CD4-positive, alpha-beta memory T cell (primary cell): Measurements from ENCODE around the gene CHST7. TPM values are rescaled to one million over a fixed set of nuclear protein-coding genes. Genes with fewer than 3 reads are reported as not detected.

Source experiments
- CTCF ChIA-PET: fragments of 350-600 bp; sonication (Branson Sonifier 250); formaldehyde crosslinking; loops from one replicate; lab custom pipeline; 2021; ENCODE audit warnings: inconsistent platforms; ENCODE audit not compliant: partially characterized antibody; lab: Charles Lee
- POLR2A ChIA-PET: fragments of 350-600 bp; sonication (Branson Sonifier 250); formaldehyde crosslinking; loops from one replicate; lab custom pipeline; 2021; ENCODE audit not compliant: partially characterized antibody; lab: Charles Lee
- DNase-seq, 5 donors: peaks; one replicate each; pipeline versions ENCODE4 v3.0.0 to v3.0.0-alpha.2; 2020 to 2022; ENCODE audit warnings: mixed read lengths in 1 of 5
- H3K27ac ChIP-seq: one replicate; pipeline ENCODE4 v1.7.0; 2013; ENCODE audit warnings: low read depth, low read length
- H3K27me3 ChIP-seq: 2 replicates; pipeline ENCODE4 v1.7.0; 2013; ENCODE audit warnings: mild to moderate bottlenecking, low read length, moderate library complexity; ENCODE audit not compliant: insufficient read depth
- H3K36me3 ChIP-seq: 2 replicates; pipeline ENCODE4 v1.7.0; 2013; ENCODE audit warnings: mild to moderate bottlenecking, low read length, moderate library complexity; ENCODE audit not compliant: insufficient read depth
- H3K4me1 ChIP-seq: 2 replicates; pipeline ENCODE4 v1.7.0; 2013; ENCODE audit warnings: mild to moderate bottlenecking, low read length, moderate library complexity; ENCODE audit not compliant: insufficient read depth
- H3K4me3 ChIP-seq, 2 donors: one replicate each; pipeline ENCODE4 v1.7.0; 2013; ENCODE audit warnings: low read length in 2 of 2, mild to moderate bottlenecking in 1 of 2
- H3K9me3 ChIP-seq, 2 donors: one replicate each; pipeline ENCODE4 v1.7.0; 2013; ENCODE audit warnings: low read length in 2 of 2, control low read depth in 1 of 2; ENCODE audit not compliant: control insufficient read depth in 1 of 2
- H3K27ac Mint-ChIP-seq, 7 donors: one replicate each; pipeline ENCODE4 v1.8.0; 2020 to 2021; ENCODE audit warnings: mixed read lengths in 7 of 7, mild to moderate bottlenecking in 6 of 7, inconsistent platforms in 3 of 7, moderate library complexity in 3 of 7
- H3K27me3 Mint-ChIP-seq, 2 donors: one replicate each; pipeline ENCODE4 v1.8.0; 2020 to 2021; ENCODE audit warnings: mixed read lengths in 2 of 2
- H3K36me3 Mint-ChIP-seq, 2 donors: one replicate each; pipeline ENCODE4 v1.8.0; 2020 to 2021; ENCODE audit warnings: mixed read lengths in 2 of 2, inconsistent platforms in 1 of 2, mild to moderate bottlenecking in 1 of 2
- H3K4me1 Mint-ChIP-seq, 4 donors: one replicate each; pipeline ENCODE4 v1.8.0; 2020 to 2021; ENCODE audit warnings: mixed read lengths in 4 of 4, mild to moderate bottlenecking in 1 of 4
- H3K4me3 Mint-ChIP-seq, 8 donors: one replicate each; pipeline ENCODE4 v1.8.0; 2020 to 2021; ENCODE audit warnings: mixed read lengths in 8 of 8, mild to moderate bottlenecking in 7 of 8, moderate library complexity in 6 of 8, inconsistent platforms in 3 of 8
- H3K9me3 Mint-ChIP-seq, 8 donors: one replicate each; pipeline ENCODE4 v1.8.0; 2020 to 2021; ENCODE audit warnings: mixed read lengths in 8 of 8, mild to moderate bottlenecking in 5 of 8, inconsistent platforms in 3 of 8, moderate library complexity in 1 of 8
- intact Hi-C: fragments of 100-400 bp; cut with micrococcal nuclease; formaldehyde crosslinking; loops from one replicate; pipeline ENCODE4 v1.15.1; 2023
- polyA plus RNA-seq, 2 donors: library from polyadenylated mRNA; unstranded; fragments of 300-500 nt; fragmentation: Illumina TruSeq; gene quantifications; one replicate each; pipeline ENCODE4 v1.2.3, GENCODE V29; 2021
- total RNA-seq, 2 experiments: library from RNA; stranded (reverse); gene quantifications; one replicate each; pipeline ENCODE4 v1.2.3, GENCODE V29; 2021

CHST7 gene
- total and polyA plus RNA-seq, 4 experiments from 2014 or later = 8.9 to 16.2 (median 11.6) TPM

DNA sequence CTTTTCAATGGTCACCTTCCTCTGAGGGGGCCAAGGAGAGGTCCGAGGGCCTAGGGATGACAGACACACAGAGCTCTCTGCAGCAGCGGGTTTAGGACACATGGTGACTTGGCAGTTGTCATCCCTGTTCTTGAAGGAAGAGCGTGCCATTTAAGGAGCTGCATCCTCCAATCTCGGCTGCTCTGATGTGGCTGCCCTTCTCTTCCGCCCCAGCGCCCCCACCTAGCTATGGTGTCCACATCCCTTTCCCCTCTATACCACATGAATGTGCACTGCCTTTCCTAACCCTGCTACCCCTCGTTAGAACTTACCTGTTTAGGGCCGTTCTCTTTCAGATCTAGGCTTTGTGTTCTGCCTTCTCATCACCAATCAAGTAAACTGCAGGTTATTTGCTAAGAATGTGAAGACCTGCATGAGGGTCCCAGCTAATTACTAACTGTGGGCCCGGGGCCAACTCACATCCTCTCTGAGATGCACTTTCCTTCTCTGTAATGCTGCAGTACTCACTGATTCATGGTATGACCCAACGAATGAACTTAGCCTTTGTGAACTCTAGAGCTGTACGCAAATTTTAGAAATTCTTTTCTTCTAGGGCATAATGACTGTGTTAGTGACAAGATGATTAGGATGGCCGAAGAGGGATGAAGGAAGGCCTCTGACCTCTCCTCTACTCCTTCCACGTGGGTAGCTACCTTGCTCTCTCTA lies 38.2 kb downstream of the CHST7 start:
- Histone ChIP-seq H3K9me3 (no peaks in the 10 kb centered on the region), H3K4me3 (peak overlapping the region in 1 of 2 donors; percentile 30), H3K4me1 (peaks cover 47% of the 10 kb centered on the region), H3K27me3 (no peaks in the 10 kb centered on the region), H3K36me3 (no peaks in the 10 kb centered on the region), H3K27ac (no peak overlapping the region)
- intact Hi-C loops = loop anchor here (2.0 kb wide), 1 partner anchor 39 kb away; the partner anchor contains the start of gene CHST7
- POLR2A ChIA-PET = interaction anchor here (0.8 to 3.0 kb wide), 12 partner anchors 9 to 44 kb away, joined by 3 to 22 read pairs (median 4); no protein-coding TSS in a partner anchor
- no peaks in the 10 kb centered on the region for H3K27me3 Mint-ChIP-seq
- H3K4me3 Mint-ChIP-seq = peak overlapping the region; percentile 44 to 78 (median 72)
- peaks cover 27 to 57% (median 40%) of the 10 kb centered on the region in 4 donors for H3K4me1 Mint-ChIP-seq
- H3K36me3 Mint-ChIP-seq = no peaks in the 10 kb centered on the region
- CTCF ChIA-PET = interaction anchor here (1.1 to 2.1 kb wide), 5 partner anchors 8 to 40 kb away, joined by 3 to 14 read pairs (median 5); no protein-coding TSS in a partner anchor
- peaks cover 0 to 5% (median 0%) of the 10 kb centered on the region in 8 donors for H3K9me3 Mint-ChIP-seq
- DNase-seq = peak; percentile 65 to 77 (median 70)
- H3K27ac Mint-ChIP-seq = peak overlapping the region in 5 of 7 donors; percentile 18 to 81 (median 72)

- ChIA-PET POLR2A (interaction anchor here (1.0 to 1.1 kb wide), 2 partner anchors 9 to 31 kb away, joined by 3 to 4 read pairs; no protein-coding TSS in a partner anchor), CTCF (no interaction called here)
- Mint-ChIP-seq H3K4me1 (peaks cover 12 to 27% (median 18%) of the 10 kb centered on the region in 4 donors), H3K9me3 (peaks cover 0 to 8% (median 2%) of the 10 kb centered on the region in 8 donors), H3K36me3 (peaks cover 2 to 4% of the 10 kb centered on the region in 2 donors), H3K27ac (peak overlapping the region in 1 of 7 donors; percentile 58), H3K4me3 (peak overlapping the region in 5 of 8 donors; percentile 2 to 41 (median 20)), H3K27me3 (no peaks in the 10 kb centered on the region)
- DNase-seq = no peak
- H3K4me3 ChIP-seq = no peak overlapping the region
- no peaks in the 10 kb centered on the region for H3K9me3 ChIP-seq
- intact Hi-C loops = no loop called here
- H3K27me3 ChIP-seq = no peaks in the 10 kb centered on the region
- no peaks in the 10 kb centered on the region for H3K36me3 ChIP-seq
- no peak overlapping the region for H3K27ac ChIP-seq
- H3K4me1 ChIP-seq = peaks cover 28% of the 10 kb centered on the region
Measured at GRCh38 chrX:46617906-46618305, 44.3 kb downstream of the CHST7 start.

GRCh38 chrX:46618947-46619346 lies 45.4 kb downstream of the CHST7 start:
- H3K9me3 ChIP-seq = no peaks in the 10 kb centered on the region
- H3K4me1 ChIP-seq = peaks cover 17% of the 10 kb centered on the region
- no peak overlapping the region for H3K27ac ChIP-seq
- no peak overlapping the region for H3K27ac Mint-ChIP-seq
- H3K27me3 ChIP-seq = no peaks in the 10 kb centered on the region
- H3K9me3 Mint-ChIP-seq = peaks cover 0 to 8% (median 2%) of the 10 kb centered on the region in 8 donors
- CTCF ChIA-PET = no interaction called here
- peaks cover 10 to 18% (median 13%) of the 10 kb centered on the region in 4 donors for H3K4me1 Mint-ChIP-seq
- intact Hi-C loops = no loop called here
- H3K36me3 Mint-ChIP-seq = peaks cover 2 to 4% of the 10 kb centered on the region in 2 donors
- DNase-seq = no peak
- no peak overlapping the region for H3K4me3 ChIP-seq
- no peaks in the 10 kb centered on the region for H3K27me3 Mint-ChIP-seq
- H3K4me3 Mint-ChIP-seq = no peak overlapping the region
- no peaks in the 10 kb centered on the region for H3K36me3 ChIP-seq
- POLR2A ChIA-PET = interaction anchor here (1.0 kb wide), 1 partner anchor 8 kb away, joined by 3 read pairs; no protein-coding TSS in a partner anchor

DNA sequence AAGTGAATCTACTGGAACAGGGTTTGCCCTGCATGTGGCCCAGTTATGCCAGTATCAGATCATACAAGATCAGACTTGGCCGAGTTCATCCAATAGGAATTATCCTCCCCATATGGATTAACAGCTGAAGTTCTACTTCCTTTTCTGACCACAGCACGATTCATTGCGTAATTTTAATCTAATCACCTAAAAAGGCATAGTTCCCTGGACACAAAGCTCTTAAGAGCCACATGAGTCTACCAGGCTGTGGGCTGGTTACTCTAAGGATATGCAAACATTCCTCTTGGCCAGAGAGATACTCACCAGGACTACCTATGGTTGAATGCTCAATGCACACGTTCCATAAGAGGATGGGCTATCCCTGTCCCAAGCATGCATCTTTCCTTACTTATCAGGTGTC lies 46.9 kb downstream of the CHST7 start:
- Mint-ChIP-seq H3K4me3 (no peak overlapping the region), H3K27me3 (no peaks in the 10 kb centered on the region), H3K27ac (no peak overlapping the region), H3K9me3 (peaks cover 0 to 8% (median 2%) of the 10 kb centered on the region in 8 donors), H3K36me3 (peaks cover 2 to 4% of the 10 kb centered on the region in 2 donors), H3K4me1 (peaks cover 10 to 15% (median 13%) of the 10 kb centered on the region in 4 donors)
- Histone ChIP-seq H3K27me3 (no peaks in the 10 kb centered on the region), H3K4me1 (peaks cover 18% of the 10 kb centered on the region), H3K4me3 (no peak overlapping the region), H3K27ac (no peak overlapping the region), H3K9me3 (no peaks in the 10 kb centered on the region), H3K36me3 (no peaks in the 10 kb centered on the region)
- intact Hi-C loops = no loop called here
- ChIA-PET CTCF (interaction anchor here (0.7 to 1.1 kb wide), 2 partner anchors 9 to 21 kb away, joined by 3 read pairs; no protein-coding TSS in a partner anchor), POLR2A (interaction anchor here (1.0 kb wide), 1 partner anchor 9 kb away, joined by 3 read pairs; no protein-coding TSS in a partner anchor)
- DNase-seq = no peak

- Histone ChIP-seq H3K9me3 (no peaks in the 10 kb centered on the region), H3K27ac (no peak overlapping the region), H3K36me3 (no peaks in the 10 kb centered on the region), H3K4me3 (no peak overlapping the region), H3K4me1 (peaks cover 26% of the 10 kb centered on the region), H3K27me3 (no peaks in the 10 kb centered on the region)
- no peak for DNase-seq
- intact Hi-C loops = no loop called here
- H3K4me3 Mint-ChIP-seq = no peak overlapping the region
- no peak overlapping the region for H3K27ac Mint-ChIP-seq
- CTCF ChIA-PET = no interaction called here
- POLR2A ChIA-PET = no interaction called here
- peaks cover 0 to 8% (median 2%) of the 10 kb centered on the region in 8 donors for H3K9me3 Mint-ChIP-seq
- peaks cover 2 to 5% of the 10 kb centered on the region in 2 donors for H3K36me3 Mint-ChIP-seq
- H3K4me1 Mint-ChIP-seq = peaks cover 11 to 17% (median 15%) of the 10 kb centered on the region in 4 donors
- no peaks in the 10 kb centered on the region for H3K27me3 Mint-ChIP-seq
Measured at GRCh38 chrX:46621572-46621971, 48.0 kb downstream of the CHST7 start.

GRCh38 chrX:46624090-46624786 lies 50.7 kb downstream of the CHST7 start:
- H3K27ac Mint-ChIP-seq = no peak overlapping the region
- intact Hi-C loops = no loop called here
- H3K4me3 ChIP-seq = no peak overlapping the region
- POLR2A ChIA-PET = no interaction called here
- H3K36me3 ChIP-seq = no peaks in the 10 kb centered on the region
- H3K9me3 ChIP-seq = no peaks in the 10 kb centered on the region
- H3K36me3 Mint-ChIP-seq = peaks cover 0 to 7% of the 10 kb centered on the region in 2 donors
- H3K4me1 Mint-ChIP-seq = peaks cover 17 to 26% (median 23%) of the 10 kb centered on the region in 4 donors
- H3K27ac ChIP-seq = no peak overlapping the region
- no peaks in the 10 kb centered on the region for H3K27me3 ChIP-seq
- no peaks in the 10 kb centered on the region for H3K27me3 Mint-ChIP-seq
- H3K4me3 Mint-ChIP-seq = no peak overlapping the region
- peaks cover 0 to 4% (median 0%) of the 10 kb centered on the region in 8 donors for H3K9me3 Mint-ChIP-seq
- H3K4me1 ChIP-seq = peaks cover 37% of the 10 kb centered on the region
- CTCF ChIA-PET = no interaction called here
- no peak for DNase-seq
